SK-N-SH (cell line): Measurements from ENCODE around the gene OR51E2.

Experiments
- CTCF ChIP-seq: fragments of 200-600 bp; sonication (generic); IDR thresholded peaks from 2 replicates; pipeline ENCODE4 v1.6.1; 2017; ENCODE audit warnings: antibody characterized with exemption, mild to moderate bottlenecking, moderate library complexity
- JUND ChIP-seq: IDR thresholded peaks from 2 replicates; pipeline ENCODE4 v1.4.0; 2012
- MAX ChIP-seq: IDR thresholded peaks from 2 replicates; pipeline ENCODE4 v1.4.0; 2012; ENCODE audit warnings: low read depth
- REST ChIP-seq: IDR thresholded peaks from 2 replicates; pipeline ENCODE4 v1.6.1; 2012; ENCODE audit warnings: mild to moderate bottlenecking, low read depth, low read length, moderate library complexity
- RFX5 ChIP-seq: IDR thresholded peaks from 2 replicates; pipeline ENCODE4 v1.6.1; 2012; ENCODE audit warnings: mild to moderate bottlenecking, improper control_type of control experiment, low read length
- RXRA ChIP-seq: IDR thresholded peaks from 2 replicates; pipeline ENCODE4 v1.4.0; 2012; ENCODE audit warnings: low read depth, mild to moderate bottlenecking, borderline replicate concordance
- SIN3A ChIP-seq: IDR thresholded peaks from 2 replicates; pipeline ENCODE4 v1.6.1; 2012; ENCODE audit warnings: low read depth, mild to moderate bottlenecking, low read length, moderate library complexity, borderline replicate concordance
- TCF12 ChIP-seq: IDR thresholded peaks from 2 replicates; pipeline ENCODE4 v1.4.0; 2012
- USF2 ChIP-seq: fragments of 150-350 bp; IDR thresholded peaks from 2 replicates; pipeline ENCODE4 v1.6.1; 2017; ENCODE audit warnings: antibody characterized with exemption, low read length, low read depth, borderline replicate concordance

- no peak for TF ChIP-seq JUND
- TF ChIP-seq CTCF: no peak
- no peak for TF ChIP-seq USF2
- no peak for TF ChIP-seq REST
- no peak for TF ChIP-seq RXRA
- TF ChIP-seq TCF12: no peak
- no peak for TF ChIP-seq SIN3A
- TF ChIP-seq MAX: no peak
- no peak for TF ChIP-seq RFX5
Measured at GRCh38 chr11:4664786-4665185, 32.9 kb downstream of the OR51E2 start.
